AG09309 (cell line): ENCODE results near the gene HS2ST1.

Experiments
- DNase-seq: peaks from one replicate; pipeline ENCODE4 v3.0.0-alpha.2; 2010; ENCODE audit warnings: low read depth
- H3K4me3 ChIP-seq: 2 replicates; pipeline ENCODE4 v1.5.1; 2011; ENCODE audit warnings: mild to moderate bottlenecking, low read depth, low read length, moderate library complexity; ENCODE audit not compliant: control insufficient read depth
- TF ChIP-seq, protein P1 (sequence below): IDR thresholded peaks from 2 replicates; pipeline ENCODE4 v1.5.1; 2011; ENCODE audit warnings: mild to moderate bottlenecking, low read depth, low read length, inconsistent platforms; ENCODE audit not compliant: insufficient read depth, control insufficient read depth; ENCODE audit errors: missing control alignments

Gene HS2ST1

DNA sequence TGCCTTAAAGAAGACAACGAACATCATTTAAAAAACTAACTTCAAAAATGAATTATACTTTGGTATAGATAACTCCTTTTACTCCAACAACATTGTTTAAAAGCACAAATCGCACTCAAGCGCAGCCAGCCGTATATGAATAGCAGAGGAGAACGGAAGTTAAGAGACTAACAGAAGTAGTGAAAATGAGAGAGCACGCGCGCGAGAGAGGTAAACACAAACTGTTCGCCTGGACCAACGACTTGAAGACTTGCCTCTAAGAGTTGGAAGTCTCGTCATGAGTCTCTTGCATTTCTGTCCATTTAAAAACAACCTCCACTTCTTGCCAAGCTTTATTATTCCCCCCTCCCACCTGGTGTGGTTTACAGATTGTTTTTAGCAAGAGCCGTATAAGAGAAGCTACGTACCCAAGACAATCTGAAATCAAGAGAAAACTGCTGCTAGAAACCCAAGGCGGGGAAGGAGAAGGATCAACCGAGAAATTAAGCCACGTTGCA, 988 bp upstream of the HS2ST1 start:
- TF ChIP-seq, protein P1, sequence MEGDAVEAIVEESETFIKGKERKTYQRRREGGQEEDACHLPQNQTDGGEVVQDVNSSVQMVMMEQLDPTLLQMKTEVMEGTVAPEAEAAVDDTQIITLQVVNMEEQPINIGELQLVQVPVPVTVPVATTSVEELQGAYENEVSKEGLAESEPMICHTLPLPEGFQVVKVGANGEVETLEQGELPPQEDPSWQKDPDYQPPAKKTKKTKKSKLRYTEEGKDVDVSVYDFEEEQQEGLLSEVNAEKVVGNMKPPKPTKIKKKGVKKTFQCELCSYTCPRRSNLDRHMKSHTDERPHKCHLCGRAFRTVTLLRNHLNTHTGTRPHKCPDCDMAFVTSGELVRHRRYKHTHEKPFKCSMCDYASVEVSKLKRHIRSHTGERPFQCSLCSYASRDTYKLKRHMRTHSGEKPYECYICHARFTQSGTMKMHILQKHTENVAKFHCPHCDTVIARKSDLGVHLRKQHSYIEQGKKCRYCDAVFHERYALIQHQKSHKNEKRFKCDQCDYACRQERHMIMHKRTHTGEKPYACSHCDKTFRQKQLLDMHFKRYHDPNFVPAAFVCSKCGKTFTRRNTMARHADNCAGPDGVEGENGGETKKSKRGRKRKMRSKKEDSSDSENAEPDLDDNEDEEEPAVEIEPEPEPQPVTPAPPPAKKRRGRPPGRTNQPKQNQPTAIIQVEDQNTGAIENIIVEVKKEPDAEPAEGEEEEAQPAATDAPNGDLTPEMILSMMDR: no peak
- H3K4me3 ChIP-seq: peak overlapping the region; percentile 89
- DNase-seq: no peak

DNA sequence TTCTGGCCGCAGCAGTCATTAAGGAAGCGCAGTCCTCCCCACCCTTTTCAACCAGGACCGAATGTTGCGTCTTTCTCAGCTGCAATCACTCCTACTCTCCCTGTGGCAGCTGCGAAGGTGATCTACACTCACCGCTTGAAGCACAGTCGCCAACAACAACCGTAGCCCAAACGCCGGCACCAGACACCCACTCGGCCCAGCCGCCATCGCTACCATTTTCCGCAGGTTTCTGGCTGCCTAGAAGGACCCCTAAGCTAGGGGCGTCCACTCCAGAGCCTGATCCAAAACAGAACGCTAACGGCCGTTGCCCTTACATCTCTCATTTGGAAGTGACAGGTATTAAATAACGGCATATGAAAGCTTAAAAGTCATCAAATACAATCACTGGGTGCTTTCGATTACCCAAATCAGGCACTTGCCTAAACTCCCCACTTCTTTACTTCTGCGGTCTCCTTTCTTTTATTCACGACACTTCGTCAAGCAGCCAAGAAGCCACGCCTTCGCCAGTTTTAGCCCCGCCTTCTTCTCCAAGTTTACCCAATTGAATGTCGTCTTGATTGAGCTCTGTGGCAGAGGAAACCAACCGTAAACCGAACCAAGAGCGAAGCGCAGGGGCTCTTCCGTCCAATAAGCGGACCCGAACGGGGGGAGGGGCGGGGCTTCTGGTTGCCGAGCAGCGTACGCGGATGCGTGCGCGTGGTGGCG, 387 bp upstream of the HS2ST1 start, which contains the start of gene SELENOF:
Gene SELENOF (minus strand): TSS at position 231 of the 705 bp plus-strand sequence. CDS start 15 bp downstream, at position 216.
- TF ChIP-seq, protein P1: no peak
- peak within 1 kb of the TSS; percentile 89 for H3K4me3 ChIP-seq
- DNase-seq: peak; percentile 100

DNA sequence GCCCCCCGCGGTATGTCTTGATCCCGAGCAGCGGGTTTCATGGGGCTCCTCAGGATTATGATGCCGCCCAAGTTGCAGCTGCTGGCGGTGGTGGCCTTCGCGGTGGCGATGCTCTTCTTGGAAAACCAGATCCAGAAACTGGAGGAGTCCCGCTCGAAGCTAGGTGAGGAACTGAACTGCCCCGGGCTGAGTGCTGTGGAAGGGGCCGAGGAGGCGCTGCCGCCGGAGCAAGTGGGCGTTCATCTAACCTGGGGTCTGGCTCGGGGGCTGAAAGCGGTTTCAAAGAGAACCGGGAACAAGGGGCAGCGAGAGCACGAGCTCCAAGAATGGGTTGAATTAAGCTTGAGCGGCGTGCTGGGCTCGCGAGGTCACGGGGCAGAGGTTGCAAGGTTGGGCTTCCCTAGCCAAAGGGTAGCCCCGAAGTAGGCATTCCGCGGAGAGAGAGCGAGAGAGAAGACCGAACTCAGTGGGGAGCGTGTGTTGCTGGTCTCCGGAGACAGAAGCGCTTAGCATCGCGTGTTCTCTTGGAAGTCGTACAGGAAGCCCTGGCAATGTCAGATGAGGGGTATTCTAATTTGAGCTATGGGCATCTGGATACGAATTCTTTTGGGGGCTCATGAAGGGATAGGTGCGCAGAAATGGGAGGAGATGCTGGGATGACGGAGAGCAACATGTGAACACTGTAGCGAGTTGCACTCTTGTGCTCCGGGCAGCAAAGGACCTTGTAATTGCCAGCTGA, 732 bp downstream of the HS2ST1 start:
- no peak for DNase-seq
- TF ChIP-seq, protein P1: no peak
- peak overlapping the region; percentile 67 for H3K4me3 ChIP-seq

DNA sequence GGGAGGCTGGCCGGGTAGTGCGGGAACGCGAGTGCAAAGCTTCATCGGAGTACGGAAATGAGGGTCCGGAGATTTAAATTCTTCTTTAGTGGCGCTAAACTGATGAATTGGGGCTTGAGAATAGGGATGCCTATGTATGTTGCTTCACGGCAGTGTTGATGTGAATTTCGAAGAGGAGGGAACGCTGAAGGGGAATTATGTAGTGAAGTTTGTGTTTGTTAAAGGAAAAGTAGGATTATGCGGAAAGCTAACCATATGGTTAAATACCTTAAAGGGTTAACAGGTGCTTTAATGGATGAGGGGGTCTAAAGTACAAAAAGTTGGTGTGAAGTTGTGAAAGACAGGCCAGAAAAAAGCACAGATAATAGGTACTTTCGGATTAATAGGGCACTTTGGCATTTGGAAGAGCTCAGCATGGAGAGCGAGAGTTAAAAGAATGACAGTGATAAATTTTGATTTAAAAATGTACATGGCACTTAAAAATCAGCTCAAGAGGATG, 1.4 kb downstream of the HS2ST1 start:
- TF ChIP-seq, protein P1: no peak
- DNase-seq: no peak
- H3K4me3 ChIP-seq: peak overlapping the region; percentile 67

DNA sequence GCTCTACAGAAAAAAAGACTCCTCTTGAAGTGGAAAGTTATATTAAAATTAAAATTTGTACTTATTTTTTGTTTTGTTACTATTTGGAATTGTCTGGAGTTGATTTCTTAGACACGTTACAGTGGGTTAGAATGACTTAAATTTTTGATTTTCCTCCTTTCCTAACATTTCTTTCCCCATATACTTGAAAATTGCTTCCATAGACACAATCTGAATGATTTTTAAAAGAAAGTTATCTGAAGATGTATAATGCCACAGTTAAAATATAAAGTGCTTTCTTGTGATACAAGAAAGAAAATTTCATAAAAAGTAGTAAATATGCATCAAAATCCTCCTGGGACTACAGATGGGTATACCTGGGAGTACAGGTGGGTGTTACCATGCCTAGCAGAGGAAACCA, 2.3 kb downstream of the HS2ST1 start:
- TF ChIP-seq, protein P1: no peak
- DNase-seq: no peak
- no peak overlapping the region for H3K4me3 ChIP-seq

DNA sequence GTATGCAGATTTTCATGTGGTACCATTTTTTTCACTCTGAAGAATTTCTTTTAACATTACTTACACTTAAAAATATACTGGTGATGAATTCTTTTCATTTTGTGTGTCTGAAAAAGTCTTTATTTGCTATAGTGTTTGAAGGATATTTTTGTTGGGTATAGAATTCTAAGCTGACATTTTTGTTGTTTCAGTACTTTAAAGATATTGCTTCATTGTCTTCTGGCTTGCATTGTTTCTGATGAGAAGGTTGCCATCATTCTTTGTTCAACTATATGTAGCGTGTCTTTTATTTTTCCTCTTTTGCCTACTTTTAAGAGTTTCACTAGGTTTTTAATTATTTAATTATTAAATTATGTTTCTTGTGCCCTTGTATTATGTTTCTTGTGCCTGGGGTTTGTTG, 8.0 kb downstream of the HS2ST1 start:
- TF ChIP-seq, protein P1: no peak
- no peak overlapping the region for H3K4me3 ChIP-seq
- no peak for DNase-seq
